AG04450 (cell line): Measurements from ENCODE around the gene PTBP1. TPM values are rescaled to one million over a fixed set of nuclear protein-coding genes. Genes with fewer than 3 reads are reported as not detected.

Source experiments
- CTCF ChIA-PET: fragments of 300-600, 350-600 bp; formaldehyde crosslinking; extraction: SDS; loops from one replicate; lab custom pipeline; 2022; ENCODE audit warnings: antibody characterized with exemption, inconsistent platforms; lab: Charles Lee
- POLR2A ChIA-PET: fragments of 350-600 bp; formaldehyde crosslinking; extraction: SDS; loops from one replicate; lab custom pipeline; 2021; ENCODE audit warnings: antibody characterized with exemption, inconsistent platforms; lab: Yijun Ruan, JAX
- DNase-seq: peaks from one replicate; pipeline ENCODE4 v3.0.0-alpha.2; 2011; ENCODE audit warnings: low read depth, low spot score
- H3K27ac ChIP-seq: one replicate; pipeline ENCODE4 v1.5.1; 2012; ENCODE audit warnings: low read depth, low read length, control low read depth
- H3K27me3 ChIP-seq: one replicate; pipeline ENCODE4 v1.6.0; 2012; ENCODE audit warnings: low read length; ENCODE audit not compliant: control insufficient read depth, insufficient read depth
- H3K4me3 ChIP-seq: 2 replicates; pipeline ENCODE4 v1.5.1; 2011; ENCODE audit warnings: mild to moderate bottlenecking, low read depth, low read length, control low read depth
- H3K9me3 ChIP-seq: 2 replicates; pipeline ENCODE4 v1.5.1; 2012; ENCODE audit warnings: low read length; ENCODE audit not compliant: control insufficient read depth, insufficient read depth
- CTCF ChIP-seq: IDR thresholded peaks from 2 replicates; pipeline ENCODE4 v1.5.1; 2011; ENCODE audit warnings: low read depth, low read length, control low read depth, inconsistent platforms
- polyA plus RNA-seq: library from polyadenylated mRNA; depleted of rRNA; stranded (reverse); fragments of >200 nt; gene quantifications from 2 replicates; pipeline ENCODE4 v1.2.3, GENCODE V29; 2011

PTBP1 gene
- polyA plus RNA-seq, 1 experiment = 141 TPM

- no peak for DNase-seq
- no peaks in the 10 kb centered on the region for H3K27me3 ChIP-seq
- peaks cover 22% of the 10 kb centered on the region for H3K9me3 ChIP-seq
- TF ChIP-seq CTCF = no peak
- no peak overlapping the region for H3K27ac ChIP-seq
- no peak overlapping the region for H3K4me3 ChIP-seq
- POLR2A ChIA-PET = no interaction called here
- CTCF ChIA-PET = interaction anchor here (1.4 kb wide), 1 partner anchor 13 kb away, joined by 4 read pairs; no protein-coding TSS in a partner anchor
Measured at GRCh38 chr19:756236-756635, 41.0 kb upstream of the PTBP1 start.

- Histone ChIP-seq H3K4me3 (no peak overlapping the region), H3K9me3 (peaks cover 28% of the 10 kb centered on the region), H3K27me3 (no peaks in the 10 kb centered on the region), H3K27ac (no peak overlapping the region)
- no peak for DNase-seq
- POLR2A ChIA-PET = no interaction called here
- CTCF ChIA-PET = no interaction called here
- no peak for TF ChIP-seq CTCF
Measured at GRCh38 chr19:756821-757688, 40.2 kb upstream of the PTBP1 start.

DNA sequence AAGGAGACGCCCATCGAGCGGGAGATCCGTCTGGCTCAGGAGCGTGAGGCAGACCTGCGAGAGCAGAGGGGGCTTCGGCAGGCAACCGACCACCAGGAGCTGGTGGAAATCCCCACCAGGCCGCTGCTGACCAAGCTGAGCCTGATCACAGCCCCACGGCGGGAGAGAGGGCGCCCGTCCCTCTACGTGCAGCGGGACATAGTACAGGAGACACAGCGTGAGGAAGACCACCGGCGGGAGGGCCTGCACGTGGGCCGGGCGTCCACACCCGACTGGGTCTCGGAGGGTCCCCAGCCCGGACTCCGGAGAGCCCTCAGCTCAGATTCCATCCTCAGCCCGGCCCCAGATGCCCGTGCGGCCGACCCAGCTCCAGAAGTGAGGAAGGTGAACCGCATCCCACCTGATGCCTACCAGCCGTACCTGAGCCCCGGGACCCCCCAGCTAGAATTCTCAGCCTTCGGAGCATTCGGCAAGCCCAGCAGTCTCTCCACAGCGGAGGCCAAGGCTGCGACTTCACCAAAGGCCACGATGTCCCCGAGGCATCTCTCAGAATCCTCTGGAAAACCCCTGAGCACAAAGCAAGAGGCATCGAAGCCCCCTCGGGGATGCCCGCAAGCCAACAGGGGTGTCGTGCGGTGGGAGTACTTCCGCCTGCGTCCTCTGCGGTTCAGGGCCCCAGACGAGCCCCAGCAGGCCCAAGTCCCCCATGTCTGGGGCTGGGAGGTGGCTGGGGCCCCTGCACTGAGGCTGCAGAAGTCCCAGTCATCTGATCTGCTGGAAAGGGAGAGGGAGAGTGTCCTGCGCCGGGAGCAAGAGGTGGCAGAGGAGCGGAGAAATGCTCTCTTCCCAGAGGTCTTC is 39.2 kb upstream of the PTBP1 start:
- ChIA-PET POLR2A (no interaction called here), CTCF (no interaction called here)

DNA sequence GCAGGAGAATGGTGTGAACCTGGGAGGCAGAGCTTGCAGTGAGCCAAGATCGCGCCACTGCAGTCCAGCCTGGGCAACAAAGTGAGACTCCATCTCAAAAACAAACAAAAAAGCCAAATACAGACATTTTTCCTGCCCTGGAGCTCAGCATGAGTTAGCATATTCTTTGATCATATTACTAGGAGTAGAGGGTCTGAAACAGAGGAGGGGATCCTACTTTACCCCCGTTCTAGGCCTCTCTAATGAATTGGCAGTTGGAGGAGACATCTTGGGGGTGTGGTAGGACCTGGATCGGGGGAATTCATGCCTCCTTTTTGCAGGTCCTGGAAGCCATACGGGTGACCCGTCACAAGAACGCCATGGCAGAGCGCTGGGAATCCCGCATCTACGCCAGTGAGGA is 34.1 kb upstream of the PTBP1 start:
- no peak for TF ChIP-seq CTCF
- CTCF ChIA-PET = no interaction called here
- Histone ChIP-seq H3K4me3 (no peak overlapping the region), H3K27ac (no peak overlapping the region), H3K9me3 (peaks cover 12% of the 10 kb centered on the region), H3K27me3 (no peaks in the 10 kb centered on the region)
- DNase-seq = no peak
- POLR2A ChIA-PET = interaction anchor here (1.2 kb wide), 1 partner anchor 10 kb away, joined by 3 read pairs; no protein-coding TSS in a partner anchor

More for the DNA sequence above, 39.2 kb upstream of the PTBP1 start:
- no peak overlapping the region for H3K27ac ChIP-seq
- no peak overlapping the region for H3K4me3 ChIP-seq
- no peaks in the 10 kb centered on the region for H3K27me3 ChIP-seq
- H3K9me3 ChIP-seq = peaks cover 28% of the 10 kb centered on the region
- no peak for DNase-seq
- no peak for TF ChIP-seq CTCF
